HepG2 (cell line): ENCODE data around the gene LTB4R2. TPM values are rescaled to one million over a fixed set of nuclear protein-coding genes. Genes with fewer than 3 reads are reported as not detected.

Source experiments
- ARID5B ChIP-seq: IDR thresholded peaks from 2 replicates; pipeline ENCODE4 v1.4.0; 2020; ENCODE audit warnings: mild to moderate bottlenecking, missing genetic modification reagents
- HNF4G ChIP-seq, 2 experiments: sonication (generic) in 1 of 2; formaldehyde crosslinking in 1 of 2; IDR thresholded peaks; 2 replicates each; pipeline versions ENCODE4 v1.4.0 to v1.6.1; 2011 to 2020; ENCODE audit warnings: borderline replicate concordance in 2 of 2, low read depth in 2 of 2, mild to moderate bottlenecking in 2 of 2, low read length in 1 of 2, missing genetic modification reagents in 1 of 2, moderate library complexity in 1 of 2
- KDM1A ChIP-seq: IDR thresholded peaks from 2 replicates; pipeline ENCODE4 v1.6.1; 2016; ENCODE audit warnings: missing compliant biosample characterization
- RBM39 ChIP-seq: fragments of 200-400 bp; formaldehyde crosslinking; IDR thresholded peaks from one replicate; pipeline ENCODE4 v1.6.1; 2018; ENCODE audit warnings: antibody characterized with exemption, mild to moderate bottlenecking, low read depth, low read length; ENCODE audit not compliant: poor library complexity, severe bottlenecking
- RCOR2 ChIP-seq: IDR thresholded peaks from 2 replicates; pipeline ENCODE4 v1.6.1; 2016; ENCODE audit warnings: missing biosample characterization, missing genetic modification reagents
- ZNF225 ChIP-seq: sonication (generic); formaldehyde crosslinking; IDR thresholded peaks from 2 replicates; pipeline ENCODE4 v1.4.0; 2020; ENCODE audit warnings: mild to moderate bottlenecking, missing genetic modification reagents
- ZNF263 ChIP-seq: sonication (generic); formaldehyde crosslinking; IDR thresholded peaks from 2 replicates; pipeline ENCODE4 v1.4.0; 2020; ENCODE audit warnings: missing genetic modification reagents
- ZNF430 ChIP-seq: sonication (generic); formaldehyde crosslinking; IDR thresholded peaks from 2 replicates; pipeline ENCODE4 v1.9.0; 2021; ENCODE audit warnings: mild to moderate bottlenecking, missing genetic modification reagents
- ZNF574 ChIP-seq: sonication (generic); formaldehyde crosslinking; IDR thresholded peaks from 2 replicates; pipeline ENCODE4 v1.4.0; 2020; ENCODE audit warnings: missing genetic modification reagents
- ZNF883 ChIP-seq: sonication (generic); formaldehyde crosslinking; IDR thresholded peaks from 2 replicates; pipeline ENCODE4 v1.5.1; 2020; ENCODE audit warnings: mild to moderate bottlenecking, missing genetic modification reagents; ENCODE audit errors: not compliant biosample characterization
- polyA plus RNA-seq, 8 experiments: library from polyadenylated mRNA; depleted of rRNA in 3 of 8; stranded (reverse) in 7 of 8; unstranded in 1 of 8; fragments of >200 nt; fragmentation: Illumina TruSeq in 4 of 8; extraction: Trizol in 4 of 8; gene quantifications; 2 replicates each; pipeline versions ENCODE4 v1.2.1 to v1.2.3, GENCODE V29; 2011 to 2016; ENCODE audit warnings: low read depth in 4 of 8, missing spikeins in 1 of 8, mixed read lengths in 1 of 8; ENCODE audit not compliant: insufficient read depth in 1 of 8
- total RNA-seq, 5 experiments: library from RNA; depleted of rRNA; stranded (reverse); fragments of >200 nt; fragmentation: Illumina TruSeq; extraction: Trizol; gene quantifications; 2 replicates each; pipeline ENCODE4 v1.2.3, GENCODE V29; 2016; ENCODE audit warnings: low read depth in 1 of 5
- TF ChIP-seq, protein P1 (sequence below): sonication (generic); formaldehyde crosslinking; IDR thresholded peaks from 2 replicates; pipeline ENCODE4 v1.5.1; 2020; ENCODE audit warnings: missing genetic modification reagents, mild to moderate bottlenecking, borderline replicate concordance
- TF ChIP-seq, protein P2 (sequence below): sonication (generic); formaldehyde crosslinking; IDR thresholded peaks from 2 replicates; pipeline ENCODE4 v1.4.0; 2020; ENCODE audit warnings: missing genetic modification reagents, borderline replicate concordance
- TF ChIP-seq, protein P3 (sequence below): sonication (generic); formaldehyde crosslinking; IDR thresholded peaks from 2 replicates; pipeline ENCODE4 v1.5.0; 2020; ENCODE audit warnings: mild to moderate bottlenecking, missing genetic modification reagents, moderate library complexity

LTB4R2 gene
- total and polyA plus RNA-seq, 2 of the 13 experiments (the other 11 are each of a cell fraction or from before 2014, with no cell fraction given), result 3.9 to 6.9 TPM

DNA sequence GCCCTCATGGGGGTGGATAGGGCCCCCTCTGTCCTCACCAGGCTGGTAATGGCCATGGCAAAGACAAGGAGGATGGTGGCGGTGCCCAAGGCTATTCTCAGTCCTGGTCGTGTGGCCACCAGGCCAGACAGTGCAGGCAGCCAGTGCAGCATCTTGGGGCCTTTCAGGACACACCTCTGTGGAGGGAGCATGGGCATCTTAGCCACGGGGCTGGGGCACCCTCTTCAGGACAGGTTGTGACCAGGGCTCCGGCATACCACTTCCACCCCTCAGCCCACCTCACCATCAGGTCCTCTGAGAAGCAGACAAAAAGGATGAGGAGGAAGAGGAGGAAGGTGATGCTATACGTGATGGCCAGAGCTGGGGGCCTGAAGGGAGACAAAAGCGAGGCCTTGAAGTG lies 14.1 kb downstream of the LTB4R2 start (continued):
- TF ChIP-seq KDM1A (CRISPR knock-in tag) (no peak), ZNF263 (CRISPR knock-in tag) (peak; percentile 39; the same call in 1 of the 2 replicates), ZNF883 (peak; percentile 51), ARID5B (CRISPR knock-in tag) (no peak), RBM39 (no peak), ZNF430 (CRISPR knock-in tag) (no peak), ZNF574 (CRISPR knock-in tag) (0 out of 2 replicates have a peak, but pooled peaks have one; percentile 14), ZNF225 (0 out of 2 replicates have a peak, but pooled peaks have one; percentile 44), HNF4G (IDR thresholded peaks at IDR 0.05; ENCODE audit: borderline replicate concordance, low read depth, low read length) (no peak), HNF4G (CRISPR knock-in tag; IDR thresholded peaks at IDR 0.05; ENCODE audit: borderline replicate concordance, low read depth) (no peak), RCOR2 (CRISPR knock-in tag) (no peak)
- TF ChIP-seq, protein P1, sequence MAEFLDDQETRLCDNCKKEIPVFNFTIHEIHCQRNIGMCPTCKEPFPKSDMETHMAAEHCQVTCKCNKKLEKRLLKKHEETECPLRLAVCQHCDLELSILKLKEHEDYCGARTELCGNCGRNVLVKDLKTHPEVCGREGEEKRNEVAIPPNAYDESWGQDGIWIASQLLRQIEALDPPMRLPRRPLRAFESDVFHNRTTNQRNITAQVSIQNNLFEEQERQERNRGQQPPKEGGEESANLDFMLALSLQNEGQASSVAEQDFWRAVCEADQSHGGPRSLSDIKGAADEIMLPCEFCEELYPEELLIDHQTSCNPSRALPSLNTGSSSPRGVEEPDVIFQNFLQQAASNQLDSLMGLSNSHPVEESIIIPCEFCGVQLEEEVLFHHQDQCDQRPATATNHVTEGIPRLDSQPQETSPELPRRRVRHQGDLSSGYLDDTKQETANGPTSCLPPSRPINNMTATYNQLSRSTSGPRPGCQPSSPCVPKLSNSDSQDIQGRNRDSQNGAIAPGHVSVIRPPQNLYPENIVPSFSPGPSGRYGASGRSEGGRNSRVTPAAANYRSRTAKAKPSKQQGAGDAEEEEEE (CRISPR knock-in tag), result no peak
- TF ChIP-seq, protein P2, sequence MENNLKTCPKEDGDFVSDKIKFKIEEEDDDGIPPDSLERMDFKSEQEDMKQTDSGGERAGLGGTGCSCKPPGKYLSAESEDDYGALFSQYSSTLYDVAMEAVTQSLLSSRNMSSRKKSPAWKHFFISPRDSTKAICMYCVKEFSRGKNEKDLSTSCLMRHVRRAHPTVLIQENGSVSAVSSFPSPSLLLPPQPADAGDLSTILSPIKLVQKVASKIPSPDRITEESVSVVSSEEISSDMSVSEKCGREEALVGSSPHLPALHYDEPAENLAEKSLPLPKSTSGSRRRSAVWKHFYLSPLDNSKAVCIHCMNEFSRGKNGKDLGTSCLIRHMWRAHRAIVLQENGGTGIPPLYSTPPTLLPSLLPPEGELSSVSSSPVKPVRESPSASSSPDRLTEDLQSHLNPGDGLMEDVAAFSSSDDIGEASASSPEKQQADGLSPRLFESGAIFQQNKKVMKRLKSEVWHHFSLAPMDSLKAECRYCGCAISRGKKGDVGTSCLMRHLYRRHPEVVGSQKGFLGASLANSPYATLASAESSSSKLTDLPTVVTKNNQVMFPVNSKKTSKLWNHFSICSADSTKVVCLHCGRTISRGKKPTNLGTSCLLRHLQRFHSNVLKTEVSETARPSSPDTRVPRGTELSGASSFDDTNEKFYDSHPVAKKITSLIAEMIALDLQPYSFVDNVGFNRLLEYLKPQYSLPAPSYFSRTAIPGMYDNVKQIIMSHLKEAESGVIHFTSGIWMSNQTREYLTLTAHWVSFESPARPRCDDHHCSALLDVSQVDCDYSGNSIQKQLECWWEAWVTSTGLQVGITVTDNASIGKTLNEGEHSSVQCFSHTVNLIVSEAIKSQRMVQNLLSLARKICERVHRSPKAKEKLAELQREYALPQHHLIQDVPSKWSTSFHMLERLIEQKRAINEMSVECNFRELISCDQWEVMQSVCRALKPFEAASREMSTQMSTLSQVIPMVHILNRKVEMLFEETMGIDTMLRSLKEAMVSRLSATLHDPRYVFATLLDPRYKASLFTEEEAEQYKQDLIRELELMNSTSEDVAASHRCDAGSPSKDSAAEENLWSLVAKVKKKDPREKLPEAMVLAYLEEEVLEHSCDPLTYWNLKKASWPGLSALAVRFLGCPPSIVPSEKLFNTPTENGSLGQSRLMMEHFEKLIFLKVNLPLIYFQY, result no peak
- TF ChIP-seq, protein P3, sequence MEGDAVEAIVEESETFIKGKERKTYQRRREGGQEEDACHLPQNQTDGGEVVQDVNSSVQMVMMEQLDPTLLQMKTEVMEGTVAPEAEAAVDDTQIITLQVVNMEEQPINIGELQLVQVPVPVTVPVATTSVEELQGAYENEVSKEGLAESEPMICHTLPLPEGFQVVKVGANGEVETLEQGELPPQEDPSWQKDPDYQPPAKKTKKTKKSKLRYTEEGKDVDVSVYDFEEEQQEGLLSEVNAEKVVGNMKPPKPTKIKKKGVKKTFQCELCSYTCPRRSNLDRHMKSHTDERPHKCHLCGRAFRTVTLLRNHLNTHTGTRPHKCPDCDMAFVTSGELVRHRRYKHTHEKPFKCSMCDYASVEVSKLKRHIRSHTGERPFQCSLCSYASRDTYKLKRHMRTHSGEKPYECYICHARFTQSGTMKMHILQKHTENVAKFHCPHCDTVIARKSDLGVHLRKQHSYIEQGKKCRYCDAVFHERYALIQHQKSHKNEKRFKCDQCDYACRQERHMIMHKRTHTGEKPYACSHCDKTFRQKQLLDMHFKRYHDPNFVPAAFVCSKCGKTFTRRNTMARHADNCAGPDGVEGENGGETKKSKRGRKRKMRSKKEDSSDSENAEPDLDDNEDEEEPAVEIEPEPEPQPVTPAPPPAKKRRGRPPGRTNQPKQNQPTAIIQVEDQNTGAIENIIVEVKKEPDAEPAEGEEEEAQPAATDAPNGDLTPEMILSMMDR (CRISPR knock-in tag), result peak; percentile 52
